A549 treated with AZD2906 at 1 μM for 4 hours (cell line): ENCODE results near the gene ME2. TPM values are rescaled to one million over a fixed set of nuclear protein-coding genes. Genes with fewer than 3 reads are reported as not detected.

Experiments
- total RNA-seq: library from RNA; stranded (reverse); fragments of 200-300 nt; extraction: Qiagen RNA extraction; gene quantifications from 5 replicates; pipeline ENCODE4 v1.2.3, GENCODE V29; 2022

The ME2 gene
- total RNA-seq, result 29.7 to 36.3 TPM (median 31.9 TPM) in 5 replicates

DNA sequence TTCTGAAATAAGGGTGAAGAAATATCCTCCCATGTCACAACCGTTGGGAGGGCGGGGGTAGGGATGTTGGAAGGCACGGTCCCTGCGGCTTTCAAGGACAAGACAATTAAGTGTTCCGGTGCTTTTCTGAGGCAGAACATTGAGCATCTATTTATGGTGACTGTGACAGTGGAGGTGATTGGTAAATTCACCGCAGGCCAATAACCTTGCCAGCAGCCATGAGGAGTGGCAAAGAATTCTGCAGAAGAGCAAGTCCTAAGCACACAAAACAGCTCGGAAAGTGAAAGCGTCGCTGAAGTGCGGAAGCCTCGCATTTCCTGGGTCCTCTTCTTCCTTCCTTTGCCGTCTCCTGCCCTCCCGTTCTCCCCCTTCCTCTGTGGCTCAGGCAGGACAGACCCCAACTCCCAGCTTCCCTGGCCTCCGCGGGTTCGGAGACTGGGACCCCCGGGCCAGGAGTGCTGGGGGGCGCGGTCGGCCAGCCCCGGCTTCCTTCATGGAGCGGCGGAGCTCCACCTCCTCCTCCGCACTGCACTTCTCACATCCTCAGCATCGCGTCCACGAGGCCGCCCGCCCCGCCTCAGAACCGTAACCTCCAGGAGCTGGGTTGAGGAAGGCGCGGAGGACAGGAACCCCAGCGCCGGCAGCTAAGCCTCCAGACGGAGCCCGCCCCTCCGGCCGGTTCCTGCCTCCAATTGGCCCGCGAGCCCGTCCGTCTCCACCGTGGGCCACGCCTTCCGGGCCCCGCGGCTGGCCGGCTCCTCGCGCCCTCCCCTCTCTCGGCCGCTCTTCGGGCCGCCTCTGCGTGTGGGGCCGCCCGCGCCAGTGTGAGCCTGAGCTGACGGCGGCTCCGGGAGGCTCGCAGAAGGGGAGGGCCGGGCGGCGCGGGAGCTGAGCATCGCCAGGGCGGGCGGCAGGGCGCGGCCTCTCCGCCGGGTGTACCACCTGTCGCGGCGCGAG is at the start of gene ME2:
TSS of gene ME2 (plus strand) at position 774 of the 957 bp plus-strand sequence. CDS start 16,703 bp downstream, outside the sequence.

GRCh38 chr18:50967714-50968661 is 89.1 kb downstream of the ME2 start, which contains the start of gene ELAC1:
ELAC1 (plus strand) TSS chr18:50968040; CDS start chr18:50974405, 6,365 bp downstream.

Other genes starting within 250 kb of the ME2 start
- gene MRO, start 59.1 kb upstream of the ME2 start, total RNA-seq, result 0.08 to 0.36 TPM (median 0.26 TPM) in 5 replicates
- 4.3 to 5.8 TPM (median 5.4 TPM) in 5 replicates for gene ELAC1, start 88.9 kb downstream of the ME2 start, total RNA-seq
- gene SMAD4, start 151.1 kb downstream of the ME2 start, total RNA-seq, result 42.9 to 57.1 TPM (median 56.0 TPM) in 5 replicates